ENCODE data around the gene EHHADH. TPM values are rescaled to one million over a fixed set of nuclear protein-coding genes. Genes with fewer than 3 reads are reported as not detected.
A peak's percentile ranks its signal among the peaks of the same experiment; 100 is the strongest.
"Not testable (repeated sequence)": the region's sequence is repeated elsewhere in the genome, so short reads cannot be mapped to it uniquely, and the experiment has no call there.

Gene EHHADH
- total RNA-seq (ENCODE audit: unreplicated experiment): 4.9 TPM
- long read RNA-seq, partial matches to known transcripts: 0 of 1 reads
- long read RNA-seq, other reads (novel, unspliced or antisense): 0 of 1 reads

DNA sequence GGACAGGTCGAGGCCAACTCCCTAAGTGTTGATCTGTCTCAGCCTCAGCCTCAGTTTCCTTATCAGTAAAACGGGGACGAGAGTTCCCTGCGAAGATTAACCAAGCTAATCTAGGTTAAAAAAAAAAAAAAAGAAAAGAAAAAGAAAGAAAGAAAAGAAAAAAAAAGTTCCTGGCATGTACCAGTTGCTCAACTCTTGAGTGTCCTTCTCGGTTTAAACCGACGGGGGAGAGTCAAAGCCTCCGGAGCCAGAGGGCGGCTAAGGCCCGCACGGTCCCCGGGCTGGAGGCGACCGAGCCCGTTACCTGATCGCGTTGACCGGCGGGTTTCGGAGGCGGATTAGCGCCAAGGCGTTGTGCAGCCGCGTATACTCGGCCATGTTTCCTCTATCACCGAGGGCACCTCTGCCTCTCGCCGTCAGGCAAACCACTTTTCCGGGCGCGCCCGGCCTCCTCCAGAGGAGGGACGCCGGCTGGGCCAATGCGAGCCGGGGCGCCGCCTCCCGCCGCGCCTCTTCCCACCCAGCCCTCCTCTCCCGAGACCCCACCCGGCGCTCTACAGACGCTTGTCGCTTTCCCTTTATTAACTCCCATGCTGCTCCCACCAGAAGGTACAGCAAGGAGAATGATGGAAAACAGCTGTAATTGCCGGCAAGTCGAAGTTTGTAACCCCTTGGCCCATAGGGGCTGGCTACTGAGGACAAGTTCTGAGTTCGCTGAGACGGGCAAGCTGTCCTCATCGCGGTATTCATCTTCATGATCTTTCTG is at the start of gene EHHADH:
Gene EHHADH (minus strand): TSS at position 405 of the 766 bp plus-strand sequence. CDS start 27 bp downstream, at position 378.
- peak; percentile 62 for DNase-seq
- TF ChIP-seq, protein P1, sequence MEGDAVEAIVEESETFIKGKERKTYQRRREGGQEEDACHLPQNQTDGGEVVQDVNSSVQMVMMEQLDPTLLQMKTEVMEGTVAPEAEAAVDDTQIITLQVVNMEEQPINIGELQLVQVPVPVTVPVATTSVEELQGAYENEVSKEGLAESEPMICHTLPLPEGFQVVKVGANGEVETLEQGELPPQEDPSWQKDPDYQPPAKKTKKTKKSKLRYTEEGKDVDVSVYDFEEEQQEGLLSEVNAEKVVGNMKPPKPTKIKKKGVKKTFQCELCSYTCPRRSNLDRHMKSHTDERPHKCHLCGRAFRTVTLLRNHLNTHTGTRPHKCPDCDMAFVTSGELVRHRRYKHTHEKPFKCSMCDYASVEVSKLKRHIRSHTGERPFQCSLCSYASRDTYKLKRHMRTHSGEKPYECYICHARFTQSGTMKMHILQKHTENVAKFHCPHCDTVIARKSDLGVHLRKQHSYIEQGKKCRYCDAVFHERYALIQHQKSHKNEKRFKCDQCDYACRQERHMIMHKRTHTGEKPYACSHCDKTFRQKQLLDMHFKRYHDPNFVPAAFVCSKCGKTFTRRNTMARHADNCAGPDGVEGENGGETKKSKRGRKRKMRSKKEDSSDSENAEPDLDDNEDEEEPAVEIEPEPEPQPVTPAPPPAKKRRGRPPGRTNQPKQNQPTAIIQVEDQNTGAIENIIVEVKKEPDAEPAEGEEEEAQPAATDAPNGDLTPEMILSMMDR (IDR thresholded peaks at IDR 0.05; ENCODE audit: partially characterized antibody, unreplicated experiment): no peak
- H3K36me3 Mint-ChIP-seq (ENCODE audit: unreplicated experiment): peaks cover 16% of the 10 kb centered on the region
- H3K4me1 Mint-ChIP-seq (ENCODE audit: low read depth, unreplicated experiment): no peaks in the 10 kb centered on the region
- H3K9me3 Mint-ChIP-seq (ENCODE audit: unreplicated experiment): peaks cover 3% of the 10 kb centered on the region
- peak within 1 kb of the TSS; percentile 67 for H3K4me3 Mint-ChIP-seq (ENCODE audit: unreplicated experiment)
- peak within 1 kb of the TSS; percentile 18 for H3K27ac Mint-ChIP-seq (ENCODE audit: unreplicated experiment)
- H3K27me3 Mint-ChIP-seq (ENCODE audit: unreplicated experiment): peaks cover 3% of the 10 kb centered on the region

DNA sequence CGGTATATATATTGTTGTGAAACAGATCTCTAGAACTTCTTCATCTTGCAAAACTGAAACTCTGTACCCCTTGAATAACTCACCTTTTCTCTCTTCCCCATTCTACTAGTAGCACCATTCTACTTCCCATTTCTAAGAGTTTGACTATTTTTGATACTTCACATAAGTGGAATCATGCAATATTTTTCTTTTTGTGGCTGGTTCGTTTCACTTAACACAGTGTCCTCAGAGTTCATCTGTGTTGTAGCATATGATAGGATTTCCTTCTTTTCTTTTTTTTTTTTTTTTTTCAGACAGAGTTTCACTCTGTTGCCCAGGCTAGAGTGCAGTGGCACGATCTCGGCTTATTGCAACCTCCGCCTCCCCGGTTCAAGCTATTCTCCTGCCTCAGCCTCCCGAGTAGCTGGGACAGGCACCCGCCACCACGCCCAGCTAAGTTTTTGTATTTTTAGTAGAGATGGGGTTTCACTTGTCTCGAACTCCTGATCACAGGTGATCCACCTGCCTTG is 46.1 kb upstream of the EHHADH start:
- H3K27me3 Mint-ChIP-seq (ENCODE audit: unreplicated experiment); H3K4me3 Mint-ChIP-seq (ENCODE audit: unreplicated experiment); H3K9me3 Mint-ChIP-seq (ENCODE audit: unreplicated experiment); DNase-seq; H3K36me3 Mint-ChIP-seq (ENCODE audit: unreplicated experiment); H3K27ac Mint-ChIP-seq (ENCODE audit: unreplicated experiment): not testable (repeated sequence)
- peaks cover 10% of the 10 kb centered on the region for H3K4me1 Mint-ChIP-seq (ENCODE audit: low read depth, unreplicated experiment)

DNA sequence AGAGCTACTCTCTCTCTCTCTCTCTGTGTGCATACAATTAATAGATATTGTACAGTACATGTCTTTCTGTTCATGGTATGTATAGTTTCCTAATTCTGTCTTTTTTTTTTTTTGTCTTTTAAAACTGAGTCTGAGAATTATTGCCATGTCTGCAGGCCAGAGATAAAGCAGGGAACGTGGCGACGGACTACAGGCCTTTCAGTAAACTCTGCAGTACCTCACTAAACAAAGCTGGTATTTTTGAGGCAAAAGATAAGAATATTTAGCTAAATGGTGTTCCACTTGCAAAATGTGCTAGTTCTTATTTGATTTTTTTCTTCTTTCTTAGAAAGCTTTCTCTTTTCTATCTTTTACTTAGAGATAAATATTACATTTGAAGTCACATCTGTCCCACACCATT is 44.0 kb upstream of the EHHADH start:
- no peaks in the 10 kb centered on the region for H3K36me3 Mint-ChIP-seq (ENCODE audit: unreplicated experiment)
- no peaks in the 10 kb centered on the region for H3K4me1 Mint-ChIP-seq (ENCODE audit: low read depth, unreplicated experiment)
- no peak overlapping the region for H3K4me3 Mint-ChIP-seq (ENCODE audit: unreplicated experiment)
- TF ChIP-seq, protein P1 (IDR thresholded peaks at IDR 0.05; ENCODE audit: partially characterized antibody, unreplicated experiment): no peak
- H3K27ac Mint-ChIP-seq (ENCODE audit: unreplicated experiment): no peak overlapping the region
- H3K9me3 Mint-ChIP-seq (ENCODE audit: unreplicated experiment): no peaks in the 10 kb centered on the region
- H3K27me3 Mint-ChIP-seq (ENCODE audit: unreplicated experiment): no peaks in the 10 kb centered on the region
- no peak for DNase-seq

DNA sequence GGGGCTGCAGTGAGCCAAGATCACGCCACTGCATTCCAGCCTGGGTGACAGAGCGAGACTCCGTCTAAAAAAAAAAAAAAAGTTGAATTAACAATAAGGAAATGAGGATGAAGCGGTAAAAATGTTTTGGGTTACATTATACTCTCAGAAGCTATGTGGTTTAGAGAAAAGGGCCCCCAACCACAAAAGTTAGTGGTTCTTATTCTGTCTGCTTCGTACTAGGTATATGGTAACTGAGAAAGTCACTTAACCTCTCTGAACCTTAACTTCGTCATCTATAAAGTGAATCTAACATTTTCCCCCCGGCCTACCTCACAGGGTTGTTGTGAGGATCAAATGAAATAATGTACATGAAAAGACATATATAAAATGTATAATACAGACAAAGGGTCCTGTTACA is 38.4 kb upstream of the EHHADH start:
- DNase-seq: no peak
- H3K27ac Mint-ChIP-seq (ENCODE audit: unreplicated experiment): no peak overlapping the region
- no peaks in the 10 kb centered on the region for H3K36me3 Mint-ChIP-seq (ENCODE audit: unreplicated experiment)
- no peaks in the 10 kb centered on the region for H3K4me1 Mint-ChIP-seq (ENCODE audit: low read depth, unreplicated experiment)
- H3K9me3 Mint-ChIP-seq (ENCODE audit: unreplicated experiment): no peaks in the 10 kb centered on the region
- TF ChIP-seq, protein P1 (IDR thresholded peaks at IDR 0.05; ENCODE audit: partially characterized antibody, unreplicated experiment): no peak
- no peak overlapping the region for H3K4me3 Mint-ChIP-seq (ENCODE audit: unreplicated experiment)
- no peaks in the 10 kb centered on the region for H3K27me3 Mint-ChIP-seq (ENCODE audit: unreplicated experiment)

DNA sequence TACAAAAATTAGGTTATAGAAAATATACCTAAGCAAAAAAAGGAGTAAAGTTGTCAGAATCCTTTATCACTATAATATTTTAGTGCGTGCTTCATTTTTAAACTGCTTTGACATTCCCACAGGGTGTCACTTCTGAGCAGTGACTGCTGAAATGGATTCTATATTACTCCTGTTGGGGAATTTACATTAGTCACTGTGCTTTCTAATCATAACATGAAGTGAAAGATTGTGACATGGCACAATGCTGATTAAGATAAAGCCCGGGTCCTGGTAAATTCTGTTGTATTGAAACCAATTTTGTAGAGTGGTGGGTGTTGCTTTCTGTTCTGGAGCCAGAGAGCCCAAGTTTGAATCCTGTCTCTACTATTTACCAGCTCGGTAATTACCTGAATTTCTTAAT is 36.4 kb upstream of the EHHADH start:
- Mint-ChIP-seq H3K27ac (ENCODE audit: unreplicated experiment) (no peak overlapping the region), H3K27me3 (ENCODE audit: unreplicated experiment) (no peaks in the 10 kb centered on the region), H3K9me3 (ENCODE audit: unreplicated experiment) (no peaks in the 10 kb centered on the region), H3K36me3 (ENCODE audit: unreplicated experiment) (no peaks in the 10 kb centered on the region), H3K4me3 (ENCODE audit: unreplicated experiment) (no peak overlapping the region), H3K4me1 (ENCODE audit: low read depth, unreplicated experiment) (no peaks in the 10 kb centered on the region)
- TF ChIP-seq, protein P1 (IDR thresholded peaks at IDR 0.05; ENCODE audit: partially characterized antibody, unreplicated experiment): no peak
- no peak for DNase-seq
